ENCODE results near the gene PHF20.
"Not testable (repeated sequence)": the region's sequence is repeated elsewhere in the genome, so short reads cannot be mapped to it uniquely, and the experiment has no call there.

GRCh38 chr20:35855641-35856040, 83.8 kb downstream of the PHF20 start:
- TF ChIP-seq REST (IDR thresholded peaks at IDR 0.05; ENCODE audit: borderline replicate concordance); CTCF (IDR thresholded peaks at IDR 0.05; ENCODE audit: poor library complexity, severe bottlenecking); MXI1 (conservative IDR thresholded peaks at IDR 0.05; ENCODE audit: poor library complexity, severe bottlenecking): not testable (repeated sequence)
